ENCODE measurements around the gene CA9. TPM values are rescaled to one million over a fixed set of nuclear protein-coding genes. Genes with fewer than 3 reads are reported as not detected.

The CA9 gene
- total and polyA plus RNA-seq, 2 donors, result 0.37 to 1.8 TPM

GRCh38 chr9:35729700-35730485 lies 56.2 kb downstream of the CA9 start:
- no peaks in the 10 kb centered on the region for H3K36me3 ChIP-seq (ENCODE audit: insufficient read depth)
- DNase-seq (ENCODE audit: extremely low spot score), result no peak
- peak overlapping the region; percentile 48 for H3K27ac ChIP-seq (ENCODE audit: low read depth)
- H3K4me3 ChIP-seq (ENCODE audit: low read depth, low read length), result peak overlapping the region; percentile 16
- peaks cover 4% of the 10 kb centered on the region for H3K4me1 ChIP-seq (ENCODE audit: insufficient read depth)
- 15% methylated on average over 6 of the region's 6 CpGs for WGBS

DNA sequence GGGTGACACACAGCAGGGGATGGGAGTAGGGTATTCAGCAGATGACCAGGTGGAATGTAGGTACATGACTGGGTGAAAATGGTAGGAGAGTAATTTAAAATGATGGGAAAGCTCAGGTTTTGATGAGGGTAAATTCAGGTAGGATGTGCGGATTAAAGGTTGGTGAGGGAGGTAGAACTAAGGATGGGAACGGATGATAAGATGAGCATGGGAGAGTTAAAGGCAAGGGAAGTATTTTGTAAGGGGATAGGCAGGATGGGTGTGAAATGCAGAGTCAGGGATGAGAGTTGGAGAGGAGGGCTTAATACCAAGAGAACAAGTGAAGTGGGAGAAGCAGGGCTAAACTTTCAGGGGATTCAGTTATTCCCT lies 56.7 kb downstream of the CA9 start:
- Histone ChIP-seq H3K4me1 (ENCODE audit: insufficient read depth) (peaks cover 4% of the 10 kb centered on the region), H3K36me3 (ENCODE audit: insufficient read depth) (no peaks in the 10 kb centered on the region), H3K4me3 (ENCODE audit: low read depth, low read length) (peak overlapping the region; percentile 73), H3K27ac (ENCODE audit: low read depth) (peak overlapping the region; percentile 16)
- DNase-seq (ENCODE audit: extremely low spot score), result no peak
- 58% methylated on average over 2 of the region's 2 CpGs for WGBS

Small RNAs within 50 kb of the gene (small RNA-seq; reads per million reads assigned to genes)
- gene RMRP (not detected), gene RN7SL22P (not detected)

Other genes with a start within 250 kb of the CA9 start
- 17.2 TPM for gene RUSC2, start 183.8 kb upstream of the CA9 start, total RNA-seq
- gene RUSC2, start 183.8 kb upstream of the CA9 start, polyA plus RNA-seq, result 42.5 TPM
- gene TESK1, start 68.7 kb upstream of the CA9 start, total RNA-seq, result 6.8 TPM
- gene TESK1, start 68.7 kb upstream of the CA9 start, polyA plus RNA-seq, result 52.9 TPM
- 1.5 TPM for gene CD72, start 55.5 kb upstream of the CA9 start, total RNA-seq
- 1.6 TPM for gene CD72, start 55.5 kb upstream of the CA9 start, polyA plus RNA-seq
- 0.48 TPM for gene SIT1, start 23.0 kb upstream of the CA9 start, total RNA-seq
- gene SIT1, start 23.0 kb upstream of the CA9 start, polyA plus RNA-seq, result 0.60 TPM
- 99,097 TPM for gene RMRP, start 15.9 kb upstream of the CA9 start, total RNA-seq
- gene RMRP, start 15.9 kb upstream of the CA9 start, polyA plus RNA-seq, result not detected
- 10.7 TPM for gene CCDC107, start 15.6 kb upstream of the CA9 start, total RNA-seq
- 71.5 TPM for gene CCDC107, start 15.6 kb upstream of the CA9 start, polyA plus RNA-seq
- gene ARHGEF39, start 8.7 kb upstream of the CA9 start, total RNA-seq, result 4.7 TPM
- gene ARHGEF39, start 8.7 kb upstream of the CA9 start, polyA plus RNA-seq, result 1.1 TPM
- 907 TPM for gene TPM2, start 16.0 kb downstream of the CA9 start, total RNA-seq
- gene TPM2, start 16.0 kb downstream of the CA9 start, polyA plus RNA-seq, result 7,869 TPM
- gene TLN1, start 58.3 kb downstream of the CA9 start, total RNA-seq, result 154 TPM
- gene TLN1, start 58.3 kb downstream of the CA9 start, polyA plus RNA-seq, result 533 TPM
- gene CREB3, start 58.7 kb downstream of the CA9 start, total RNA-seq, result 28.2 TPM
- gene CREB3, start 58.7 kb downstream of the CA9 start, polyA plus RNA-seq, result 50.0 TPM
- 36.0 TPM for gene GBA2, start 75.3 kb downstream of the CA9 start, total RNA-seq
- gene GBA2, start 75.3 kb downstream of the CA9 start, polyA plus RNA-seq, result 51.4 TPM
- gene RGP1, start 75.4 kb downstream of the CA9 start, total RNA-seq, result 12.1 TPM
- 16.7 TPM for gene RGP1, start 75.4 kb downstream of the CA9 start, polyA plus RNA-seq
- gene MSMP, start 80.3 kb downstream of the CA9 start, total RNA-seq, result 0.53 TPM
- gene MSMP, start 80.3 kb downstream of the CA9 start, polyA plus RNA-seq, result 0.42 TPM
- gene NPR2, start 117.7 kb downstream of the CA9 start, total RNA-seq, result 23.1 TPM
- 30.6 TPM for gene NPR2, start 117.7 kb downstream of the CA9 start, polyA plus RNA-seq
- gene SPAG8, start 138.3 kb downstream of the CA9 start, total RNA-seq, result 1.9 TPM
- gene SPAG8, start 138.3 kb downstream of the CA9 start, polyA plus RNA-seq, result 1.9 TPM
- gene HINT2, start 141.1 kb downstream of the CA9 start, total RNA-seq, result 12.8 TPM
- gene HINT2, start 141.1 kb downstream of the CA9 start, polyA plus RNA-seq, result 53.8 TPM
- 0.21 TPM for gene FAM221B, start 154.8 kb downstream of the CA9 start, total RNA-seq
- not detected for gene FAM221B, start 154.8 kb downstream of the CA9 start, polyA plus RNA-seq
- gene TMEM8B, start 155.3 kb downstream of the CA9 start, total RNA-seq, result 4.8 TPM
- 23.8 TPM for gene TMEM8B, start 155.3 kb downstream of the CA9 start, polyA plus RNA-seq
- gene OR13J1, start 196.5 kb downstream of the CA9 start, total RNA-seq, result not detected
- gene OR13J1, start 196.5 kb downstream of the CA9 start, polyA plus RNA-seq, result not detected
- 0.42 TPM for gene HRCT1, start 232.3 kb downstream of the CA9 start, total RNA-seq
- gene HRCT1, start 232.3 kb downstream of the CA9 start, polyA plus RNA-seq, result 15.8 TPM
- gene SPAAR, start 235.6 kb downstream of the CA9 start, total RNA-seq, result not detected
- 1.4 TPM for gene SPAAR, start 235.6 kb downstream of the CA9 start, polyA plus RNA-seq

Measured in urinary bladder (tissue), 4 donors.